Panc1 (cell line): ENCODE measurements around the gene PFKL. TPM values are rescaled to one million over a fixed set of nuclear protein-coding genes. Genes with fewer than 3 reads are reported as not detected.
A peak's percentile ranks its signal among the peaks of the same experiment; 100 is the strongest.

Source experiments
- ATAC-seq: fragments of 200-7000 bp; cut with Tn5 transposase; 2 replicates; pipeline ENCODE4 v1.9.1; 2020; ENCODE audit warnings: mild to moderate bottlenecking, moderate library complexity
- BruUV-seq: library from RNA; stranded (reverse); fragments of 400-500 nt; replicated peaks from 2 replicates; lab custom pipeline; 2021; lab: Mats Ljungman, UMichigan
- CTCF ChIA-PET: fragments of 300-600 bp; sonication (Branson Sonifier 250); formaldehyde crosslinking; loops from one replicate; lab custom pipeline; 2022; ENCODE audit warnings: antibody characterized with exemption; lab: Charles Lee
- POLR2A ChIA-PET: fragments of 300-600 bp; sonication (Branson Sonifier 250); formaldehyde crosslinking; loops from one replicate; lab custom pipeline; 2022; ENCODE audit warnings: antibody characterized with exemption; lab: Charles Lee
- DNase-seq: peaks from one replicate; pipeline ENCODE4 v3.0.0-alpha.2; 2010; ENCODE audit warnings: low read depth, low spot score
- H3K27ac ChIP-seq: 2 replicates; pipeline ENCODE4 v1.5.1; 2011; ENCODE audit warnings: mild to moderate bottlenecking, low read length, inconsistent platforms
- H3K27me3 ChIP-seq: fragments of 200-500 bp; sonication (Bioruptor generic); 2 replicates; pipeline ENCODE4 v1.6.0; 2014; ENCODE audit warnings: low read length, inconsistent platforms; ENCODE audit not compliant: control insufficient read depth, insufficient read depth
- H3K36me3 ChIP-seq: fragments of 200-500 bp; sonication (Bioruptor generic); 2 replicates; pipeline ENCODE4 v1.5.1; 2014; ENCODE audit warnings: inconsistent platforms, mild to moderate bottlenecking, low read length, moderate library complexity; ENCODE audit not compliant: control insufficient read depth, insufficient read depth
- H3K4me1 ChIP-seq: 2 replicates; pipeline ENCODE4 v1.5.1; 2011; ENCODE audit warnings: inconsistent platforms, mild to moderate bottlenecking, low read length, moderate library complexity; ENCODE audit not compliant: control insufficient read depth, insufficient read depth
- H3K4me3 ChIP-seq, 2 experiments: 2 replicates each; pipeline ENCODE4 v1.5.1; 2011 to 2012; ENCODE audit warnings: low read depth in 2 of 2, low read length in 2 of 2, mild to moderate bottlenecking in 2 of 2, inconsistent platforms in 1 of 2, moderate library complexity in 1 of 2
- H3K9me3 ChIP-seq: fragments of 200-500 bp; sonication (Bioruptor generic); 2 replicates; pipeline ENCODE4 v1.5.1; 2014; ENCODE audit warnings: low read depth, mild to moderate bottlenecking, inconsistent platforms, low read length, moderate library complexity; ENCODE audit not compliant: control insufficient read depth, insufficient read depth
- REST ChIP-seq, 2 experiments: IDR thresholded peaks; 2 replicates each; pipeline ENCODE4 v1.6.1; 2011 to 2012; ENCODE audit warnings: low read depth in 2 of 2, control low read depth in 1 of 2, low read length in 1 of 2, mild to moderate bottlenecking in 1 of 2, moderate library complexity in 1 of 2; ENCODE audit not compliant: insufficient read depth in 1 of 2
- TCF7L2 ChIP-seq: IDR thresholded peaks from 2 replicates; pipeline ENCODE4 v1.6.1; 2011; ENCODE audit warnings: mild to moderate bottlenecking, low read depth, low read length, inconsistent platforms
- in situ Hi-C: cut with HindIII; loops from 2 replicates; pipeline ENCODE4 v1.10.0; 2016; ENCODE audit warnings: low sequenced_read_pairs, low pct_unique_long_range_greater_than_20kb
- intact Hi-C: fragments of 100-400 bp; cut with micrococcal nuclease; formaldehyde crosslinking; loops from one replicate; pipeline ENCODE4 v1.10.0; 2022; ENCODE audit not compliant: unreplicated experiment
- total RNA-seq: library from RNA; stranded (reverse); gene quantifications from one replicate; pipeline ENCODE4 v1.2.1, GENCODE V29; 2021; ENCODE audit not compliant: unreplicated experiment
- TF ChIP-seq, protein P1 (sequence below): fragments of 450-650 bp; IDR thresholded peaks from 2 replicates; pipeline ENCODE4 v1.5.1; 2017; ENCODE audit warnings: mild to moderate bottlenecking

Gene PFKL
- total RNA-seq, 1 experiment from 2014 or later = 70.1 TPM

- Histone ChIP-seq H3K27ac (no peak overlapping the region), H3K27me3 (no peaks in the 10 kb centered on the region), H3K4me3 (no peak overlapping the region), H3K9me3 (no peaks in the 10 kb centered on the region), H3K36me3 (no peaks in the 10 kb centered on the region), H3K4me1 (no peaks in the 10 kb centered on the region)
- DNase-seq (no peak), ATAC-seq (peak; percentile 60; the same call in 1 of the 2 replicates)
- POLR2A ChIA-PET = no interaction called here
- TF ChIP-seq REST (IDR thresholded peaks at IDR 0.05; ENCODE audit: insufficient read depth in 1 of 2, low read depth in 2 of 2, low read length in 1 of 2) (no peak), TCF7L2 (no peak)
- TF ChIP-seq, protein P1, sequence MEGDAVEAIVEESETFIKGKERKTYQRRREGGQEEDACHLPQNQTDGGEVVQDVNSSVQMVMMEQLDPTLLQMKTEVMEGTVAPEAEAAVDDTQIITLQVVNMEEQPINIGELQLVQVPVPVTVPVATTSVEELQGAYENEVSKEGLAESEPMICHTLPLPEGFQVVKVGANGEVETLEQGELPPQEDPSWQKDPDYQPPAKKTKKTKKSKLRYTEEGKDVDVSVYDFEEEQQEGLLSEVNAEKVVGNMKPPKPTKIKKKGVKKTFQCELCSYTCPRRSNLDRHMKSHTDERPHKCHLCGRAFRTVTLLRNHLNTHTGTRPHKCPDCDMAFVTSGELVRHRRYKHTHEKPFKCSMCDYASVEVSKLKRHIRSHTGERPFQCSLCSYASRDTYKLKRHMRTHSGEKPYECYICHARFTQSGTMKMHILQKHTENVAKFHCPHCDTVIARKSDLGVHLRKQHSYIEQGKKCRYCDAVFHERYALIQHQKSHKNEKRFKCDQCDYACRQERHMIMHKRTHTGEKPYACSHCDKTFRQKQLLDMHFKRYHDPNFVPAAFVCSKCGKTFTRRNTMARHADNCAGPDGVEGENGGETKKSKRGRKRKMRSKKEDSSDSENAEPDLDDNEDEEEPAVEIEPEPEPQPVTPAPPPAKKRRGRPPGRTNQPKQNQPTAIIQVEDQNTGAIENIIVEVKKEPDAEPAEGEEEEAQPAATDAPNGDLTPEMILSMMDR = no peak; the same call in 1 of the 2 replicates
- CTCF ChIA-PET = no interaction called here
- in situ Hi-C loops = no loop called here
- BruUV-seq = no TSS peak
- intact Hi-C loops = no loop called here
Observed at GRCh38 chr21:44267655-44268142, 32.2 kb upstream of the PFKL start.

DNA sequence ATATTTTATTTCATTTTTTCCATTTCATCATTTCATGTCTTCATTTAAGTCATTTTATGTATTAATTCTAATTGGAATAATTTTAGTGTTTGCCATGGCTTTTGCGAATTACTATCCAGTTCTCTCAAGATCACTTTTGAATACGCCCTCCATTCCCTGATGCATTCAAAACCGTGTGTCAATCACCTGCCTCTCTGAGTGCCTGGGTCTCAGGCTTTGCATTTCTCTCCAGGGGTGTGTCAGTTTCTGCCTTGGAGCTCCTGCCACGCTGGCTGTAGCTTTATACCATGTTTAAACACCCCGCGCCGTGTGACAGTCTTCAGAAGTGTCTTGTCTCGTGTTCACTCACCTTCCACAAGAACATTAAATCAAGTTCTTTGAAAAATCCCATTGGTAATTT lies 30.8 kb upstream of the PFKL start:
- no peak for DNase-seq
- intact Hi-C loops = no loop called here
- H3K9me3 ChIP-seq = no peaks in the 10 kb centered on the region
- ChIA-PET POLR2A (interaction anchor here (0.7 kb wide), 1 partner anchor 13 kb away, joined by 16 read pairs; no protein-coding TSS in a partner anchor), CTCF (interaction anchor here (0.7 kb wide), 1 partner anchor 28 kb away, joined by 4 read pairs; no protein-coding TSS in a partner anchor)
- no peaks in the 10 kb centered on the region for H3K36me3 ChIP-seq
- H3K4me1 ChIP-seq = no peaks in the 10 kb centered on the region
- H3K27ac ChIP-seq = no peak overlapping the region
- no peak overlapping the region for H3K4me3 ChIP-seq
- no peak for TF ChIP-seq TCF7L2
- TF ChIP-seq, protein P1 = no peak
- no peaks in the 10 kb centered on the region for H3K27me3 ChIP-seq
- no peak for ATAC-seq
- in situ Hi-C loops = no loop called here
- BruUV-seq = no TSS peak
